ENCODE measurements around the gene INPP5D.
"Not testable (repeated sequence)": the region's sequence is repeated elsewhere in the genome, so short reads cannot be mapped to it uniquely, and the experiment has no call there.

- TF ChIP-seq CTCF (optimal IDR thresholded peaks at IDR 0.05 in 1 of 3, IDR thresholded peaks at IDR 0.05 in 1 of 3, conservative IDR thresholded peaks at IDR 0.05 in 1 of 3; ENCODE audit: extremely low read depth in 1 of 3, insufficient read depth in 2 of 3, low read length in 3 of 3); EZH2 (IDR thresholded peaks at IDR 0.05; ENCODE audit: low read length): not testable (repeated sequence)
These were observed 39.7 kb downstream of the INPP5D start for GRCh38 chr2:233099820-233100191.
